ENCODE results near the gene LAMTOR1.

- no peak for TF ChIP-seq CTCF (conservative IDR thresholded peaks at IDR 0.05; ENCODE audit: low read length)
- TF ChIP-seq EZH2phosphoT487 (IDR thresholded peaks at IDR 0.05; ENCODE audit: borderline replicate concordance, low read depth, low read length) = no peak
Observed at GRCh38 chr11:72129381-72129780, 26.3 kb upstream of the LAMTOR1 start.
